A549 (cell line): ENCODE results near the gene IGFBP2.

Source experiments
- EP300 ChIP-seq, 2 experiments: fragments of >200 bp; sonication (Bioruptor Twin); formaldehyde crosslinking; IDR thresholded peaks; 2 replicates in 1 of 2; 3 replicates in 1 of 2; pipeline ENCODE4 v1.6.1; 2016 to 2017
- ESRRA ChIP-seq: fragments of 150-350 bp; IDR thresholded peaks from 2 replicates; pipeline ENCODE4 v1.6.1; 2014; ENCODE audit warnings: mild to moderate bottlenecking, low read length, borderline replicate concordance
- GATA3 ChIP-seq: IDR thresholded peaks from 2 replicates; pipeline ENCODE4 v1.6.1; 2012; ENCODE audit warnings: borderline replicate concordance
- JUN ChIP-seq, 2 experiments: fragments of >200 bp; sonication (Bioruptor Twin); formaldehyde crosslinking; IDR thresholded peaks; 2 replicates in 1 of 2; 3 replicates in 1 of 2; pipeline ENCODE4 v1.6.1; 2016 to 2017
- JUNB ChIP-seq: fragments of >200 bp; sonication (Bioruptor Twin); formaldehyde crosslinking; IDR thresholded peaks from 2 replicates; pipeline ENCODE4 v1.6.1; 2016
- MYC ChIP-seq: IDR thresholded peaks from 2 replicates; pipeline ENCODE4 v1.6.1; 2012; ENCODE audit warnings: mild to moderate bottlenecking, inconsistent platforms, low read length, improper control_type of control experiment, borderline replicate concordance
- NR3C1 ChIP-seq: fragments of >200 bp; sonication (Bioruptor Twin); formaldehyde crosslinking; IDR thresholded peaks from 3 replicates; pipeline ENCODE4 v1.6.1; 2017
- POLR2A ChIP-seq: IDR thresholded peaks from 2 replicates; pipeline ENCODE4 v1.6.1; 2012; ENCODE audit warnings: mild to moderate bottlenecking, low read length
- TP53 ChIP-seq: fragments of 250-450 bp; sonication (Bioruptor Pico); IDR thresholded peaks from 2 replicates; pipeline ENCODE4 v1.5.0; 2021; ENCODE audit warnings: mild to moderate bottlenecking, moderate library complexity
- ZFP36 ChIP-seq: fragments of 450-650 bp; IDR thresholded peaks from 2 replicates; pipeline ENCODE4 v1.6.1; 2014; ENCODE audit warnings: borderline replicate concordance; ENCODE audit not compliant: partially characterized antibody
- TF ChIP-seq, protein P1 (sequence below): fragments of 250-450 bp; sonication (Bioruptor Pico); IDR thresholded peaks from 2 replicates; pipeline ENCODE4 v1.5.0; 2021; ENCODE audit warnings: mild to moderate bottlenecking, moderate library complexity, borderline replicate concordance
- TF ChIP-seq, protein P2 (sequence below): fragments of >200 bp; sonication (Bioruptor Twin); formaldehyde crosslinking; IDR thresholded peaks from 3 replicates; pipeline ENCODE4 v1.5.1; 2016
- TF ChIP-seq, protein P3 (sequence below): fragments of 200-600 bp; sonication (generic); IDR thresholded peaks from 2 replicates; pipeline ENCODE4 v1.6.1; 2016; ENCODE audit warnings: antibody characterized with exemption, mild to moderate bottlenecking, moderate library complexity
- TF ChIP-seq, protein P4 (sequence below): fragments of 250-450 bp; sonication (Bioruptor Pico); IDR thresholded peaks from 2 replicates; pipeline ENCODE4 v1.5.0; 2020; ENCODE audit warnings: low read depth, mild to moderate bottlenecking, moderate library complexity

DNA sequence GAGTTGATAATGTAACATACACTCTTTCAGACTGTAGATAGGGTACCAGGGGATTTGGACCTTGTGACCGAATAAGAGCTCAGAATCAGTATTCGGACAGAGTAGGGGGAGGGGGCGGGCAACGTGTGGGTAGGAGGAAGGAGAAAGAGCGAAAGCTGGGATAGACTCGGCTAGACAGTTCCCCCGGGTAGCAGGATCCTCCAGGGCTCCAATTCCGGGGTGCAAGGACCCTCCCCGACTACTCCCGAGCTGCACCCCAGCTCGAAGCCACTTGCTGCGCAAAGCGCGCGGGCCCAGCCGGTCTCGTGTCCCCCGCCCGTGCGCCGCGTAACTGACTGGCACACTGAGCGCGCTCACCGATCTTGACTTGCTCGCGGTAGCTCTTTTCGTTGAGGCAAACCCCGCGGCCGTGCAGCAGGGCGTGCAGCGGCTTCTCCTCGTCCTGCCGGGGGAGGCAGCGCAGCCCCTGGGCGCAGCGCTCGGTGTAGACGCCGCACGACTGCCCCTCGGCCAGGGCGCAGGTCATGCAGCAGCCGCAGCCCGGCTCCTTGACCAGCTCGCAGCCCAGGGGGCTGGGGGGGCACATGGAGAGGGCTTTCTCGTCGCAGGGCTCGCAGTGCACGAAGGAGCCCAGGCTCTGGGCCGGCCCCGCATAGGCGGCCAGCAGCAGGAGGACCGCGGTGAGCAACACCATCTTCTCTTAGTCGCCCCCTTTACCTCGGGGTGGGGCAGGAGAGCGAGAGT lies 61.0 kb downstream of the IGFBP2 start:
- TF ChIP-seq POLR2A (no peak), EP300 (IDR thresholded peaks at IDR 0.05) (no peak), ESRRA (no peak), TP53 (CRISPR knock-in tag) (no peak), ZFP36 (no peak), JUNB (no peak), JUN (IDR thresholded peaks at IDR 0.05) (no peak), NR3C1 (no peak), GATA3 (no peak), MYC (no peak)
- TF ChIP-seq, protein P1, sequence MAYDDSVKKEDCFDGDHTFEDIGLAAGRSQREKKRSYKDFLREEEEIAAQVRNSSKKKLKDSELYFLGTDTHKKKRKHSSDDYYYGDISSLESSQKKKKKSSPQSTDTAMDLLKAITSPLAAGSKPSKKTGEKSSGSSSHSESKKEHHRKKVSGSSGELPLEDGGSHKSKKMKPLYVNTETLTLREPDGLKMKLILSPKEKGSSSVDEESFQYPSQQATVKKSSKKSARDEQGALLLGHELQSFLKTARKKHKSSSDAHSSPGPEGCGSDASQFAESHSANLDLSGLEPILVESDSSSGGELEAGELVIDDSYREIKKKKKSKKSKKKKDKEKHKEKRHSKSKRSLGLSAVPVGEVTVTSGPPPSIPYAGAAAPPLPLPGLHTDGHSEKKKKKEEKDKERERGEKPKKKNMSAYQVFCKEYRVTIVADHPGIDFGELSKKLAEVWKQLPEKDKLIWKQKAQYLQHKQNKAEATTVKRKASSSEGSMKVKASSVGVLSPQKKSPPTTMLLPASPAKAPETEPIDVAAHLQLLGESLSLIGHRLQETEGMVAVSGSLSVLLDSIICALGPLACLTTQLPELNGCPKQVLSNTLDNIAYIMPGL, result no peak
- TF ChIP-seq, protein P2, sequence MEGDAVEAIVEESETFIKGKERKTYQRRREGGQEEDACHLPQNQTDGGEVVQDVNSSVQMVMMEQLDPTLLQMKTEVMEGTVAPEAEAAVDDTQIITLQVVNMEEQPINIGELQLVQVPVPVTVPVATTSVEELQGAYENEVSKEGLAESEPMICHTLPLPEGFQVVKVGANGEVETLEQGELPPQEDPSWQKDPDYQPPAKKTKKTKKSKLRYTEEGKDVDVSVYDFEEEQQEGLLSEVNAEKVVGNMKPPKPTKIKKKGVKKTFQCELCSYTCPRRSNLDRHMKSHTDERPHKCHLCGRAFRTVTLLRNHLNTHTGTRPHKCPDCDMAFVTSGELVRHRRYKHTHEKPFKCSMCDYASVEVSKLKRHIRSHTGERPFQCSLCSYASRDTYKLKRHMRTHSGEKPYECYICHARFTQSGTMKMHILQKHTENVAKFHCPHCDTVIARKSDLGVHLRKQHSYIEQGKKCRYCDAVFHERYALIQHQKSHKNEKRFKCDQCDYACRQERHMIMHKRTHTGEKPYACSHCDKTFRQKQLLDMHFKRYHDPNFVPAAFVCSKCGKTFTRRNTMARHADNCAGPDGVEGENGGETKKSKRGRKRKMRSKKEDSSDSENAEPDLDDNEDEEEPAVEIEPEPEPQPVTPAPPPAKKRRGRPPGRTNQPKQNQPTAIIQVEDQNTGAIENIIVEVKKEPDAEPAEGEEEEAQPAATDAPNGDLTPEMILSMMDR, result no peak
- TF ChIP-seq, protein P3, sequence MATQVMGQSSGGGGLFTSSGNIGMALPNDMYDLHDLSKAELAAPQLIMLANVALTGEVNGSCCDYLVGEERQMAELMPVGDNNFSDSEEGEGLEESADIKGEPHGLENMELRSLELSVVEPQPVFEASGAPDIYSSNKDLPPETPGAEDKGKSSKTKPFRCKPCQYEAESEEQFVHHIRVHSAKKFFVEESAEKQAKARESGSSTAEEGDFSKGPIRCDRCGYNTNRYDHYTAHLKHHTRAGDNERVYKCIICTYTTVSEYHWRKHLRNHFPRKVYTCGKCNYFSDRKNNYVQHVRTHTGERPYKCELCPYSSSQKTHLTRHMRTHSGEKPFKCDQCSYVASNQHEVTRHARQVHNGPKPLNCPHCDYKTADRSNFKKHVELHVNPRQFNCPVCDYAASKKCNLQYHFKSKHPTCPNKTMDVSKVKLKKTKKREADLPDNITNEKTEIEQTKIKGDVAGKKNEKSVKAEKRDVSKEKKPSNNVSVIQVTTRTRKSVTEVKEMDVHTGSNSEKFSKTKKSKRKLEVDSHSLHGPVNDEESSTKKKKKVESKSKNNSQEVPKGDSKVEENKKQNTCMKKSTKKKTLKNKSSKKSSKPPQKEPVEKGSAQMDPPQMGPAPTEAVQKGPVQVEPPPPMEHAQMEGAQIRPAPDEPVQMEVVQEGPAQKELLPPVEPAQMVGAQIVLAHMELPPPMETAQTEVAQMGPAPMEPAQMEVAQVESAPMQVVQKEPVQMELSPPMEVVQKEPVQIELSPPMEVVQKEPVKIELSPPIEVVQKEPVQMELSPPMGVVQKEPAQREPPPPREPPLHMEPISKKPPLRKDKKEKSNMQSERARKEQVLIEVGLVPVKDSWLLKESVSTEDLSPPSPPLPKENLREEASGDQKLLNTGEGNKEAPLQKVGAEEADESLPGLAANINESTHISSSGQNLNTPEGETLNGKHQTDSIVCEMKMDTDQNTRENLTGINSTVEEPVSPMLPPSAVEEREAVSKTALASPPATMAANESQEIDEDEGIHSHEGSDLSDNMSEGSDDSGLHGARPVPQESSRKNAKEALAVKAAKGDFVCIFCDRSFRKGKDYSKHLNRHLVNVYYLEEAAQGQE, result no peak
- TF ChIP-seq, protein P4, sequence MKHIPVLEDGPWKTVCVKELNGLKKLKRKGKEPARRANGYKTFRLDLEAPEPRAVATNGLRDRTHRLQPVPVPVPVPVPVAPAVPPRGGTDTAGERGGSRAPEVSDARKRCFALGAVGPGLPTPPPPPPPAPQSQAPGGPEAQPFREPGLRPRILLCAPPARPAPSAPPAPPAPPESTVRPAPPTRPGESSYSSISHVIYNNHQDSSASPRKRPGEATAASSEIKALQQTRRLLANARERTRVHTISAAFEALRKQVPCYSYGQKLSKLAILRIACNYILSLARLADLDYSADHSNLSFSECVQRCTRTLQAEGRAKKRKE, result no peak
